Lower lobe of right lung (tissue), 2 donors: ENCODE data around the gene RFX6. TPM values are rescaled to one million over a fixed set of nuclear protein-coding genes. Genes with fewer than 3 reads are reported as not detected.

ENCODE experiments used
- ATAC-seq, 2 donors: fragments of 200-7000 bp; cut with Tn5 transposase; one replicate each; pipeline ENCODE4 v1.9.1; 2020 to 2022; ENCODE audit warnings: mild to moderate bottlenecking in 2 of 2, moderate library complexity in 2 of 2
- DNase-seq: peaks from one replicate; pipeline ENCODE4 v3.0.0-alpha.2; 2020
- H3K27ac ChIP-seq: fragments of 200-600 bp; one replicate; pipeline ENCODE4 v1.8.0; 2022
- H3K27me3 ChIP-seq: fragments of 200-600 bp; one replicate; pipeline ENCODE4 v1.8.0; 2022; ENCODE audit warnings: low read depth
- H3K36me3 ChIP-seq: fragments of 200-600 bp; one replicate; pipeline ENCODE4 v1.8.0; 2022; ENCODE audit warnings: mild to moderate bottlenecking
- H3K4me1 ChIP-seq: fragments of 200-600 bp; one replicate; pipeline ENCODE4 v1.8.0; 2022
- H3K4me3 ChIP-seq: fragments of 200-600 bp; one replicate; pipeline ENCODE4 v1.8.0; 2022; ENCODE audit warnings: mild to moderate bottlenecking
- H3K9me3 ChIP-seq: fragments of 200-600 bp; one replicate; pipeline ENCODE4 v1.8.0; 2022
- intact Hi-C: fragments of 100-400 bp; cut with DNase I; formaldehyde crosslinking; loops from one replicate; pipeline ENCODE4 v1.11.0; 2022
- total RNA-seq: library from RNA; stranded (reverse); fragmentation: NEBNext Ultra II Directional; extraction: Animal tissue kit (Norgen Biotek cat#: 25700); gene quantifications from one replicate; pipeline ENCODE4 v1.2.1, GENCODE V29; 2021
- TF ChIP-seq, protein P1 (sequence below): fragments of 200-600 bp; IDR thresholded peaks from one replicate; pipeline ENCODE4 v1.8.0; 2022; ENCODE audit warnings: antibody characterized with exemption, mild to moderate bottlenecking
- donor health status: DM: no; HTN: yes; CAD: no; lungs with severe emphysema.

RFX6 gene
- total RNA-seq, 1 donor from 2014 or later, result not detected

GRCh38 chr6:116866281-116866871 lies 10.7 kb upstream of the RFX6 start:
- DNase-seq, result no peak
- TF ChIP-seq, protein P1, sequence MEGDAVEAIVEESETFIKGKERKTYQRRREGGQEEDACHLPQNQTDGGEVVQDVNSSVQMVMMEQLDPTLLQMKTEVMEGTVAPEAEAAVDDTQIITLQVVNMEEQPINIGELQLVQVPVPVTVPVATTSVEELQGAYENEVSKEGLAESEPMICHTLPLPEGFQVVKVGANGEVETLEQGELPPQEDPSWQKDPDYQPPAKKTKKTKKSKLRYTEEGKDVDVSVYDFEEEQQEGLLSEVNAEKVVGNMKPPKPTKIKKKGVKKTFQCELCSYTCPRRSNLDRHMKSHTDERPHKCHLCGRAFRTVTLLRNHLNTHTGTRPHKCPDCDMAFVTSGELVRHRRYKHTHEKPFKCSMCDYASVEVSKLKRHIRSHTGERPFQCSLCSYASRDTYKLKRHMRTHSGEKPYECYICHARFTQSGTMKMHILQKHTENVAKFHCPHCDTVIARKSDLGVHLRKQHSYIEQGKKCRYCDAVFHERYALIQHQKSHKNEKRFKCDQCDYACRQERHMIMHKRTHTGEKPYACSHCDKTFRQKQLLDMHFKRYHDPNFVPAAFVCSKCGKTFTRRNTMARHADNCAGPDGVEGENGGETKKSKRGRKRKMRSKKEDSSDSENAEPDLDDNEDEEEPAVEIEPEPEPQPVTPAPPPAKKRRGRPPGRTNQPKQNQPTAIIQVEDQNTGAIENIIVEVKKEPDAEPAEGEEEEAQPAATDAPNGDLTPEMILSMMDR, result no peak
- no peak overlapping the region for H3K27ac ChIP-seq
- H3K27me3 ChIP-seq, result no peaks in the 10 kb centered on the region
- no peaks in the 10 kb centered on the region for H3K9me3 ChIP-seq
- ATAC-seq, result no peak
- intact Hi-C loops, result no loop called here
- H3K4me3 ChIP-seq, result no peak overlapping the region
- no peaks in the 10 kb centered on the region for H3K36me3 ChIP-seq
- no peaks in the 10 kb centered on the region for H3K4me1 ChIP-seq

DNA sequence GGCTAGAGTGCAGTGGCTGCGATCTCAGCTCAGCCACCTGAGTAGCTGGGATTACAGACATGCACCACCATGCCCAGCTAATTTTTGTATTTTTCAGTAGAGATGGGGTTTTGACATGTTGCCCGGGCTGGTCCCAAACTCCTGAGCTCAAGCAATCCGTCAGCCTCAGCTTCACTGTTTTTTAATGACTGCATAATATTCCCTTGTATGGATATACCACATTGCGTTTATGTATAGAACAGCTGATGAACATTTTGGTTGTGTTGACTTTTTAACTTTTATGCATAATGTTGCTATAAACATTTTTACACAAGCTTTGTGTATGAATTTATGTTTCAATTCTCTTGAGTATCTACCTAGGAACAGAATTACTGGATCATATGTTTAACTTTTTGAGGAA lies 4.3 kb upstream of the RFX6 start:
- no peaks in the 10 kb centered on the region for H3K36me3 ChIP-seq
- peaks cover 29% of the 10 kb centered on the region for H3K27me3 ChIP-seq

GRCh38 chr6:116876107-116876506 lies 935 bp upstream of the RFX6 start:
- H3K27ac ChIP-seq, result no peak overlapping the region
- peaks cover 5% of the 10 kb centered on the region for H3K4me1 ChIP-seq
- no peaks in the 10 kb centered on the region for H3K36me3 ChIP-seq
- no peak for DNase-seq
- no peak for ATAC-seq
- intact Hi-C loops, result no loop called here
- H3K9me3 ChIP-seq, result no peaks in the 10 kb centered on the region
- H3K4me3 ChIP-seq, result no peak overlapping the region
- peaks cover 35% of the 10 kb centered on the region for H3K27me3 ChIP-seq
- TF ChIP-seq, protein P1, result no peak

More for the DNA sequence above, 4.3 kb upstream of the RFX6 start:
- ATAC-seq, result no peak
- TF ChIP-seq, protein P1, result no peak
- no peak for DNase-seq
- intact Hi-C loops, result no loop called here
- H3K4me1 ChIP-seq, result peaks cover 5% of the 10 kb centered on the region
- H3K27ac ChIP-seq, result no peak overlapping the region
- no peaks in the 10 kb centered on the region for H3K9me3 ChIP-seq
- no peak overlapping the region for H3K4me3 ChIP-seq

- Histone ChIP-seq H3K4me3 (no peak overlapping the region), H3K27ac (no peak overlapping the region), H3K4me1 (peaks cover 5% of the 10 kb centered on the region), H3K27me3 (peaks cover 35% of the 10 kb centered on the region), H3K9me3 (no peaks in the 10 kb centered on the region), H3K36me3 (no peaks in the 10 kb centered on the region)
- intact Hi-C loops, result no loop called here
- ATAC-seq (no peak), DNase-seq (no peak)
- TF ChIP-seq, protein P1, result no peak
These were observed 701 bp downstream of the RFX6 start for GRCh38 chr6:116877743-116878142.

GRCh38 chr6:116881236-116881635 lies 4.2 kb downstream of the RFX6 start:
- no peaks in the 10 kb centered on the region for H3K36me3 ChIP-seq
- TF ChIP-seq, protein P1, result no peak
- no peak overlapping the region for H3K4me3 ChIP-seq
- no peak for ATAC-seq
- H3K27ac ChIP-seq, result no peak overlapping the region
- peaks cover 5% of the 10 kb centered on the region for H3K4me1 ChIP-seq
- H3K27me3 ChIP-seq, result peaks cover 21% of the 10 kb centered on the region
- H3K9me3 ChIP-seq, result no peaks in the 10 kb centered on the region
- intact Hi-C loops, result no loop called here
- no peak for DNase-seq

DNA sequence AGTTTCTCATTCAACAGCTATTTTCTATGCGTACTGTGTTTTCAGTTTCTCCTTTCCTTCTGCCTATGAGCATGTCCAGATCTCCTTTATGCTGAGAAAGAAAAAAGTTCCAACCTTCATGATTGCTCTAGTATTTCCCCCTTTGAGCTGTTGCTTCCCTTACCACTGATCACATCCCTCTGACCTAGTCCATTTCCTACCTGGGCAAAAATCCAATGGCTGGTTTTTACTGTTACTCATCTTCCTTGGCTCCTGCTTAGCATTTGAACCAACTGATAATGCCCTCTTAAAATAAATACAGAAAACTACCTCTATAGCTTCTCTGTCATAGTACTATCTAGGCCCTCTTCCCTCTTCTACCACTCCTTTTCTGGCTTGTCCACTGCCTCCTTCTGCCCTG lies 6.0 kb downstream of the RFX6 start:
- no peak for ATAC-seq
- intact Hi-C loops, result no loop called here
- TF ChIP-seq, protein P1, result no peak
- Histone ChIP-seq H3K27ac (no peak overlapping the region), H3K27me3 (peaks cover 4% of the 10 kb centered on the region), H3K4me1 (no peaks in the 10 kb centered on the region), H3K36me3 (no peaks in the 10 kb centered on the region), H3K4me3 (no peak overlapping the region), H3K9me3 (no peaks in the 10 kb centered on the region)
- no peak for DNase-seq
